Suprapubic skin (tissue), 4 donors: ENCODE results near the gene HSPA1A. TPM values are rescaled to one million over a fixed set of nuclear protein-coding genes. Genes with fewer than 3 reads are reported as not detected.
"Not testable (repeated sequence)": the region's sequence is repeated elsewhere in the genome, so short reads cannot be mapped to it uniquely, and the experiment has no call there.

ENCODE experiments used
- DNase-seq, 2 donors: peaks; one replicate each; pipeline ENCODE4 v3.0.0-alpha.2; 2019; ENCODE audit warnings: low spot score in 2 of 2
- H3K27ac ChIP-seq: fragments of 200-600 bp; sonication (generic); one replicate; pipeline ENCODE4 v1.5.1; 2019
- H3K27me3 ChIP-seq: fragments of 200-600 bp; sonication (generic); one replicate; pipeline ENCODE4 v1.5.1; 2019
- H3K36me3 ChIP-seq: fragments of 200-600 bp; sonication (generic); one replicate; pipeline ENCODE4 v1.5.1; 2019
- H3K4me1 ChIP-seq: fragments of 200-600 bp; sonication (generic); one replicate; pipeline ENCODE4 v1.5.1; 2019
- H3K4me3 ChIP-seq: fragments of 200-600 bp; sonication (generic); one replicate; pipeline ENCODE4 v1.5.1; 2019; ENCODE audit warnings: mild to moderate bottlenecking
- H3K9me3 ChIP-seq: fragments of 200-600 bp; sonication (generic); one replicate; pipeline ENCODE4 v1.5.1; 2019
- CTCF ChIP-seq, 2 donors: fragments of 200-600 bp in 1 of 2; fragments of 450-650 bp in 1 of 2; sonication (generic) in 1 of 2; IDR thresholded peaks; one replicate each; pipeline ENCODE4 v1.5.1; 2016 to 2019; ENCODE audit warnings: antibody characterized with exemption in 2 of 2, mild to moderate bottlenecking in 1 of 2, moderate library complexity in 1 of 2
- EP300 ChIP-seq: sonication (generic); formaldehyde crosslinking; IDR thresholded peaks from one replicate; pipeline ENCODE4 v1.6.1; 2017; ENCODE audit warnings: antibody characterized with exemption
- POLR2A ChIP-seq, 2 donors: fragments of 450-650 bp; IDR thresholded peaks; one replicate each; pipeline ENCODE4 v1.6.1; 2017; ENCODE audit warnings: antibody characterized with exemption in 2 of 2, mild to moderate bottlenecking in 2 of 2, moderate library complexity in 2 of 2
- POLR2AphosphoS5 ChIP-seq, 3 donors: sonication (generic); formaldehyde crosslinking; IDR thresholded peaks; one replicate each; pipeline ENCODE4 v1.6.1; 2017; ENCODE audit warnings: antibody characterized with exemption in 3 of 3
- WGBS: methylation state at CpG from one replicate; pipeline ENCODE4 v1.1.5; 2018; 5-methylcytosine and 5-hydroxymethylcytosine counted together
- total RNA-seq, 4 donors: library from RNA; depleted of rRNA; stranded (reverse); fragments of >200 nt; gene quantifications; one replicate each; pipeline ENCODE4 v1.1.0, GENCODE V29; 2016

HSPA1A gene
- total RNA-seq, 4 donors from 2014 or later = 200 to 464 (median 408) TPM

- Histone ChIP-seq H3K27ac (no peak overlapping the region), H3K4me1 (peaks cover 42% of the 10 kb centered on the region), H3K36me3 (peaks cover 41% of the 10 kb centered on the region), H3K9me3 (no peaks in the 10 kb centered on the region), H3K4me3 (no peak overlapping the region), H3K27me3 (no peaks in the 10 kb centered on the region)
- no peak for DNase-seq
- TF ChIP-seq CTCF (IDR thresholded peaks at IDR 0.05) (no peak), EP300 (no peak), POLR2AphosphoS5 (IDR thresholded peaks at IDR 0.05) (no peak), POLR2A (IDR thresholded peaks at IDR 0.05) (no peak)
- WGBS = 93% methylated on average over 3 of the region's 3 CpGs
Measured at GRCh38 chr6:31838968-31839367, 23.6 kb downstream of the HSPA1A start.

GRCh38 chr6:31839779-31840126 is 24.4 kb downstream of the HSPA1A start:
- 82% methylated on average over 8 of the region's 8 CpGs for WGBS
- H3K27ac ChIP-seq, DNase-seq, H3K9me3 ChIP-seq, H3K27me3 ChIP-seq, H3K4me3 ChIP-seq: not testable (repeated sequence)
- Histone ChIP-seq H3K4me1 (peaks cover 38% of the 10 kb centered on the region), H3K36me3 (peaks cover 41% of the 10 kb centered on the region)

- no peaks in the 10 kb centered on the region for H3K27me3 ChIP-seq
- WGBS = 73% methylated on average over 9 of the region's 9 CpGs
- H3K4me3 ChIP-seq = no peak overlapping the region
- H3K4me1 ChIP-seq = peaks cover 18% of the 10 kb centered on the region
- no peaks in the 10 kb centered on the region for H3K9me3 ChIP-seq
- peaks cover 40% of the 10 kb centered on the region for H3K36me3 ChIP-seq
- TF ChIP-seq POLR2AphosphoS5 (IDR thresholded peaks at IDR 0.05) (no peak), POLR2A (IDR thresholded peaks at IDR 0.05) (no peak), EP300 (no peak), CTCF (IDR thresholded peaks at IDR 0.05) (no peak)
- H3K27ac ChIP-seq = no peak overlapping the region
- no peak for DNase-seq
Measured at GRCh38 chr6:31842053-31842452, 26.7 kb downstream of the HSPA1A start.

- TF ChIP-seq POLR2AphosphoS5 (IDR thresholded peaks at IDR 0.05) (no peak), POLR2A (IDR thresholded peaks at IDR 0.05) (no peak), CTCF (IDR thresholded peaks at IDR 0.05) (no peak), EP300 (no peak)
- Histone ChIP-seq H3K9me3 (no peaks in the 10 kb centered on the region), H3K36me3 (peaks cover 16% of the 10 kb centered on the region), H3K4me1 (no peaks in the 10 kb centered on the region), H3K4me3 (no peak overlapping the region), H3K27me3 (no peaks in the 10 kb centered on the region), H3K27ac (no peak overlapping the region)
- no peak for DNase-seq
- 98% methylated on average over 3 of the region's 3 CpGs for WGBS
Measured at GRCh38 chr6:31844507-31844906, 29.2 kb downstream of the HSPA1A start.

GRCh38 chr6:31847276-31847978 is 32.1 kb downstream of the HSPA1A start:
- Histone ChIP-seq H3K4me3 (no peak overlapping the region), H3K27ac (no peak overlapping the region), H3K27me3 (no peaks in the 10 kb centered on the region), H3K9me3 (no peaks in the 10 kb centered on the region), H3K4me1 (no peaks in the 10 kb centered on the region), H3K36me3 (no peaks in the 10 kb centered on the region)
- WGBS = 73% methylated on average over 2 of the region's 2 CpGs
- no peak for DNase-seq
- no peak for TF ChIP-seq EP300
- TF ChIP-seq POLR2A (IDR thresholded peaks at IDR 0.05) = no peak
- TF ChIP-seq POLR2AphosphoS5 (IDR thresholded peaks at IDR 0.05) = no peak
- no peak for TF ChIP-seq CTCF (IDR thresholded peaks at IDR 0.05)
